Esophagus muscularis mucosa (tissue), 4 donors: ENCODE results near the gene LRRC72. TPM values are rescaled to one million over a fixed set of nuclear protein-coding genes. Genes with fewer than 3 reads are reported as not detected.
"Not testable (repeated sequence)": the region's sequence is repeated elsewhere in the genome, so short reads cannot be mapped to it uniquely, and the experiment has no call there.

Experiments used
- DNase-seq: peaks from one replicate; pipeline ENCODE4 v3.0.0-alpha.2; 2017; ENCODE audit errors: extremely low spot score
- H3K27ac ChIP-seq, 4 donors: fragments of 200-600 bp; sonication (generic); replicated peaks in 1 of 4; 1 replicate in 3 of 4; 2 replicates in 1 of 4; pipeline ENCODE4 v1.5.1; 2016 to 2019; ENCODE audit warnings: mild to moderate bottlenecking in 1 of 4
- H3K27me3 ChIP-seq, 4 donors: fragments of 200-600 bp; sonication (generic); one replicate each; pipeline versions ENCODE4 v1.5.1 to v1.6.0; 2016 to 2019
- H3K36me3 ChIP-seq, 4 donors: fragments of 200-600 bp; sonication (generic); one replicate each; pipeline ENCODE4 v1.5.1; 2016 to 2019
- H3K4me1 ChIP-seq, 4 donors: fragments of 200-600 bp; sonication (generic); one replicate each; pipeline ENCODE4 v1.5.1; 2016 to 2019
- H3K4me3 ChIP-seq, 4 donors: fragments of 200-600 bp; sonication (generic); 1 replicate in 2 of 4; 2 replicates in 2 of 4; pipeline ENCODE4 v1.5.1; 2016 to 2019; ENCODE audit warnings: mild to moderate bottlenecking in 4 of 4, moderate library complexity in 1 of 4
- H3K9me3 ChIP-seq, 4 donors: fragments of 200-600 bp; sonication (generic); 1 replicate in 3 of 4; 2 replicates in 1 of 4; pipeline ENCODE4 v1.5.1; 2016 to 2019
- EP300 ChIP-seq: sonication (generic); formaldehyde crosslinking; IDR thresholded peaks from one replicate; pipeline ENCODE4 v1.6.1; 2017; ENCODE audit warnings: antibody characterized with exemption
- POLR2A ChIP-seq: fragments of 450-650 bp; IDR thresholded peaks from one replicate; pipeline ENCODE4 v1.6.1; 2017; ENCODE audit warnings: antibody characterized with exemption, moderate library complexity, mild to moderate bottlenecking, low read depth
- POLR2AphosphoS5 ChIP-seq, 2 donors: sonication (generic); formaldehyde crosslinking; IDR thresholded peaks; one replicate each; pipeline ENCODE4 v1.6.1; 2017; ENCODE audit warnings: antibody characterized with exemption in 2 of 2
- WGBS: methylation state at CpG from one replicate; pipeline ENCODE4 v1.1.5; 2018; 5-methylcytosine and 5-hydroxymethylcytosine counted together
- intact Hi-C: fragments of 100-400 bp; cut with DNase I; formaldehyde crosslinking; loops from one replicate; pipeline ENCODE4 v1.15.1; 2023
- total RNA-seq, 4 donors: library from RNA; depleted of rRNA; stranded (reverse); fragments of >200 nt; gene quantifications; one replicate each; pipeline versions ENCODE4 v1.1.0 to v1.2.1, GENCODE V29; 2016
- TF ChIP-seq, protein P1 (sequence below), 3 experiments: fragments of 200-600 bp in 2 of 3; fragments of 450-650 bp in 1 of 3; sonication (generic) in 2 of 3; IDR thresholded peaks; one replicate each; pipeline ENCODE4 v1.5.1; 2017 to 2019; ENCODE audit warnings: antibody characterized with exemption in 3 of 3, mild to moderate bottlenecking in 2 of 3, moderate library complexity in 1 of 3

Gene LRRC72
- total RNA-seq, 4 donors from 2014 or later, result not detected

DNA sequence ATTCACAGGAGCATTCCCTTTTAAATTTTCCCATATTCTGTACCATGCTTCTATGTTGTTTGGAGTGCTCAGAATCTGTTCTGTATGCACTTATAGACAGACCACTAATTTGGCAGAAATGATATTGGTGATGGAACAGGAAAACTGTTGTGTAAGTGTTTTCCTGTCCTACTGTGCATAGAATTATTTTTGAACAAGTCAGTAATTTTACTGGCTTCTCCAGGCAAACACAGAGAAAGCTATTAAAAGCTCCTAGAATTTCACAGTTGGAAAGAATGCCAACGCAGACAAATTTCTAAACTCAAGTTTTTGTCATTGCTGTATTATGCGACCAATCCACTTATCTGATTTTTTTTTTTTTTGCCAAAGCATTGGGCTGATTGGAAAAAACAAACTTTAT is 63.3 kb downstream of the LRRC72 start:
- no peak for DNase-seq
- intact Hi-C loops, result no loop called here
- no peaks in the 10 kb centered on the region for H3K4me1 ChIP-seq
- 45% methylated on average over 2 of the region's 2 CpGs for WGBS
- H3K27me3 ChIP-seq, result no peaks in the 10 kb centered on the region
- no peaks in the 10 kb centered on the region for H3K36me3 ChIP-seq
- no peaks in the 10 kb centered on the region for H3K9me3 ChIP-seq
- TF ChIP-seq POLR2AphosphoS5 (IDR thresholded peaks at IDR 0.05) (no peak), EP300 (no peak), POLR2A (no peak)
- TF ChIP-seq, protein P1, sequence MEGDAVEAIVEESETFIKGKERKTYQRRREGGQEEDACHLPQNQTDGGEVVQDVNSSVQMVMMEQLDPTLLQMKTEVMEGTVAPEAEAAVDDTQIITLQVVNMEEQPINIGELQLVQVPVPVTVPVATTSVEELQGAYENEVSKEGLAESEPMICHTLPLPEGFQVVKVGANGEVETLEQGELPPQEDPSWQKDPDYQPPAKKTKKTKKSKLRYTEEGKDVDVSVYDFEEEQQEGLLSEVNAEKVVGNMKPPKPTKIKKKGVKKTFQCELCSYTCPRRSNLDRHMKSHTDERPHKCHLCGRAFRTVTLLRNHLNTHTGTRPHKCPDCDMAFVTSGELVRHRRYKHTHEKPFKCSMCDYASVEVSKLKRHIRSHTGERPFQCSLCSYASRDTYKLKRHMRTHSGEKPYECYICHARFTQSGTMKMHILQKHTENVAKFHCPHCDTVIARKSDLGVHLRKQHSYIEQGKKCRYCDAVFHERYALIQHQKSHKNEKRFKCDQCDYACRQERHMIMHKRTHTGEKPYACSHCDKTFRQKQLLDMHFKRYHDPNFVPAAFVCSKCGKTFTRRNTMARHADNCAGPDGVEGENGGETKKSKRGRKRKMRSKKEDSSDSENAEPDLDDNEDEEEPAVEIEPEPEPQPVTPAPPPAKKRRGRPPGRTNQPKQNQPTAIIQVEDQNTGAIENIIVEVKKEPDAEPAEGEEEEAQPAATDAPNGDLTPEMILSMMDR (IDR thresholded peaks at IDR 0.05), result no peak
- H3K4me3 ChIP-seq, result no peak overlapping the region
- no peak overlapping the region for H3K27ac ChIP-seq

DNA sequence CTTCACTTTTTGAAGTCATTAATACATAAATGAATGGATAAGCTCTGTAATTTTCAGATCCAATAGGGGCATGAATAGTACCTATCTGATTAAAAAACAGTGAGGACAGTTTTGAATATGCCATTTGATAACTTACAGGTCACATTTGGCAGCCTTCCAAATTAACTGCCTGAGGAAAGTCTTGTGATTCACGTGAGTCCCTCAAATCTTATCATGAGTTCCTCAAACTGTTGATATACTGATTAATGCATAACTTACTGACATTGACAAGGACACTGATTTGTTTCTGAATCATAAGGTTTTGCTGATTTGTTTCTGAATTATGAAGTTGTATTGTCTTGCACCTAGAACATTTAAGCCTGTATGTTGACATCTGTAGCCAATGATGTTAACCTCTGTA is 63.8 kb downstream of the LRRC72 start:
- Histone ChIP-seq H3K9me3 (no peaks in the 10 kb centered on the region), H3K36me3 (no peaks in the 10 kb centered on the region), H3K4me3 (no peak overlapping the region), H3K4me1 (no peaks in the 10 kb centered on the region), H3K27me3 (no peaks in the 10 kb centered on the region), H3K27ac (no peak overlapping the region)
- WGBS, result 52% methylated on average over 1 of the region's 1 CpG
- intact Hi-C loops, result no loop called here
- no peak for DNase-seq
- TF ChIP-seq, protein P1 (IDR thresholded peaks at IDR 0.05), result no peak
- no peak for TF ChIP-seq POLR2AphosphoS5 (IDR thresholded peaks at IDR 0.05)
- TF ChIP-seq POLR2A, result no peak
- no peak for TF ChIP-seq EP300

DNA sequence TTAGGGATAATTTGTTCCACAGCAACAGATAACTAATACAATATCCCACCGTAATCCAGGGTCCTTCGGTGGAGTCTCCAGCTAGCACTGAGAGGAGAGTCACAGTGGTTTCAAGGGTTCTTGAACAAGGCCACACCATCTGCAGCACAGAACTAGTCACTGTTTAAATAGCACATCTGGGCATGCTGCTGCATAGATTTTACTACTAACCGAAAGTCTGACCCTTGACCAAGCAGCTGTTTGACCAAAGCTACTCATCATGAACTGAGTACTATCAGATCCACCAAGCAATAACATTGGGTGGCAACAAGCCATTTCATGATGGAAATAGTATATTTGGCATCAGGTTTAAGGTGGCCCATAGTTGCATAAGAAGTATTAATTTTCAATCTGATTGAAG is 65.8 kb downstream of the LRRC72 start:
- Histone ChIP-seq H3K4me1 (no peaks in the 10 kb centered on the region), H3K36me3 (no peaks in the 10 kb centered on the region), H3K27me3 (no peaks in the 10 kb centered on the region), H3K4me3 (no peak overlapping the region), H3K27ac (no peak overlapping the region), H3K9me3 (no peaks in the 10 kb centered on the region)
- 90% methylated on average over 3 of the region's 3 CpGs for WGBS
- TF ChIP-seq, protein P1 (IDR thresholded peaks at IDR 0.05), result no peak
- no peak for TF ChIP-seq POLR2A
- no peak for TF ChIP-seq POLR2AphosphoS5 (IDR thresholded peaks at IDR 0.05)
- TF ChIP-seq EP300, result no peak
- intact Hi-C loops, result no loop called here
- DNase-seq, result no peak

DNA sequence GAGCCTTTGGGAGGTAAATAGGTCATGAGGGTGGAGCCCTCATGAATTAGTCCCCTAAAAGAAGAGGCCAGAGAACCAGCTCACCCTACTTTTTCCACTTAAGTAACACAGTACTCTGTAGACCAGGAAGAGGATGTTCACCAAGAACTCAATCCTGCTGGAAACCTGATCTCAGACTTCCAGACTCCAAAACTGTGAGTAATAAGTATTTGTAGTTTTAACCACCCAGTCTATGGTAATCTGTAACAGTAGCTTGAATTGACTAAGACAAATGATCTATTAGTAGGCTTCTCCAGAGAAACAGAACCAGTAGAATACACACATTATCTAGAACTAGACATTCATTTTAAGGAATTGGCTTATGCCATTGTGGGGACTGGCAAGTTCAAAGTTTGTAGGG is 67.4 kb downstream of the LRRC72 start:
- H3K4me3 ChIP-seq, result no peak overlapping the region
- H3K9me3 ChIP-seq, result no peaks in the 10 kb centered on the region
- no peak for DNase-seq
- intact Hi-C loops, result no loop called here
- no peaks in the 10 kb centered on the region for H3K4me1 ChIP-seq
- peaks cover 0 to 10% (median 6%) of the 10 kb centered on the region in 4 donors for H3K36me3 ChIP-seq
- H3K27me3 ChIP-seq, result no peaks in the 10 kb centered on the region
- H3K27ac ChIP-seq, result no peak overlapping the region
- no peak for TF ChIP-seq EP300
- TF ChIP-seq POLR2A, result no peak
- TF ChIP-seq, protein P1 (IDR thresholded peaks at IDR 0.05), result no peak
- no peak for TF ChIP-seq POLR2AphosphoS5 (IDR thresholded peaks at IDR 0.05)

DNA sequence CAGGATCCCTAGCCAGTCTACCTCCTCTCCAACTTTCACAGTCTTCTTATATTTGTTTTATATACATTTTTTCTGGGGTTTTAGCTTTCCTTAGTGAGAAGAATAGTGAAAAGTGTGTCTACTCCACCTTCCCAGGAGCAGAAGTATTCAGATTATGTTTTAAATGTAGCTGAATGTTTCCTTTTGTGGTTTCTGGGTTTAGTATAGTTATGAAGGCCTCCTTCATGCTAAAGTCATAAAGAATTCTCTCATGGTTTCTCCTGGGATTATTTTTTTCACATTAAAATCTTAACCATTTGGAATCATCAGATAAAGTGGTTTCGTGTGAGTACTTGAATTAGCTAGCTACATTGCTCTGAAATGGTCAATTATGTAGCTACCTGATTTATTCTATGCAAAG is 68.1 kb downstream of the LRRC72 start:
- Histone ChIP-seq H3K27ac (no peak overlapping the region), H3K4me3 (no peak overlapping the region), H3K4me1 (no peaks in the 10 kb centered on the region), H3K27me3 (no peaks in the 10 kb centered on the region), H3K9me3 (no peaks in the 10 kb centered on the region), H3K36me3 (peaks cover 0 to 16% (median 12%) of the 10 kb centered on the region in 4 donors)
- intact Hi-C loops, result no loop called here
- 88% methylated on average over 1 of the region's 1 CpG for WGBS
- no peak for DNase-seq
- TF ChIP-seq, protein P1 (IDR thresholded peaks at IDR 0.05), result no peak
- TF ChIP-seq EP300, result no peak
- no peak for TF ChIP-seq POLR2AphosphoS5 (IDR thresholded peaks at IDR 0.05)
- no peak for TF ChIP-seq POLR2A

DNA sequence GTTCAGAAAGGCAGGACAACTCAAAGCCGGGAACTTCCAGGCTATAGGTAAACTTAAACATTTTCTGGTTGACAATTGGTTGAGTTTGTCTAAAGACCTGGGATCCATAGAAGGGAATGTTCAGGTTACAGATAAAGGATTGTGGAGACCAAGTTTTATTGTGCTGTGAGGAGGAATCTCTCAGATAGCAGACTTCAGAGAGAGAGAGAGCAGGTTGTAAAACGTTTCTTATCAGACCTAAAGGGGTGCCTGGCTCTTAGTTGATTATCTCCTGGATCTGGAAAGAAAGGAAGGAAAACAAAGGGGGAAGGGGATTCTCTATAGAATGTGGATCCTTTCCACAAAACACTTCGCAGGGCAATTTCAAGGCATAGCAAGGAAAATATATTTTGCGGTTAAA is 69.0 kb downstream of the LRRC72 start:
- peaks cover 0 to 24% (median 21%) of the 10 kb centered on the region in 4 donors for H3K36me3 ChIP-seq
- H3K4me1 ChIP-seq, H3K27ac ChIP-seq, H3K9me3 ChIP-seq, H3K27me3 ChIP-seq, DNase-seq, intact Hi-C loops, H3K4me3 ChIP-seq: not testable (repeated sequence)
- 77% methylated on average over 4 of the region's 4 CpGs for WGBS
